Kidney glomerular epithelial cell (primary cell): ENCODE data around the gene PBXIP1.

ENCODE experiments used
- DNase-seq: peaks from one replicate; lab custom pipeline; 2025; lab: John Stamatoyannopoulos, UW

The PBXIP1 gene

DNA sequence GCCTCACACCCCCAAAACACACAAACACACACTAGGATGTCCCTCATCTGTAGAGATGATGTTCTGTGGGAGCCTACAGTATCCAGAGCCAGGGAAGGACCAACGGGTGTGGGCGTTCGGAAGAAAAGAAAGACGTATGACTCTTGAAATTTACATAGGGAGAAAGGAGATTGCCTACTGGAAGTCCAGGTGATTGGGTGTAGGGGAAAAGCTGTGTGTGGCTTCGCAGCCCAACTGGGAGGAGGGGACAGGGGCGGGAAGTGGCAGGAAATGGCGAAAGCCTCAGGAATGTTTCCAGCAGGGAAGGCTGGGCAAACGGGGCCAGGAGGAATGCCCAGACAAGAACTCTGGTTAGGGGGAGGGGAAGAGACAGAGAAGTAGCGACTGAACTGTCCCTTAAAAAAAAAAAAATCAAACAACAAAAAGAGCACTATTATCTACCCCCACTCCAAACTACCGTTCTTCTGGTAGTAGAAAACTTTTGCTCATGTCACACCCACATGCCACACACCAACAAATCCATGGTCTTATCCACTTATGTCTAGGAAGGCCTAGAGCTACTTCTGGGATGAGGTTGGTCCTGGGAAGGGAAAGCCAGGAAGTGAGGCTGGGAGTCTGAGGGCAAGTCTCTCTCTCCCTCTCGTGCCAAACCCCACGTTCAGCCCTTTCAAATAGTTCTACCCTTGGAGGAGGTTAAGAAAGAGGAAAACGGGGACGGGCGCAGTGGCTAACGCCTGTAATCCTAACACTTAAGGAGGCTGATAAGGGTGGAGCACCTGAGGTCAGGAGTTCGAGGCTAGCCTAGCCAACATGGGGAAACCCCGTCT lies 16.8 kb upstream of the PBXIP1 start:
- peak; percentile 89 for DNase-seq

DNA sequence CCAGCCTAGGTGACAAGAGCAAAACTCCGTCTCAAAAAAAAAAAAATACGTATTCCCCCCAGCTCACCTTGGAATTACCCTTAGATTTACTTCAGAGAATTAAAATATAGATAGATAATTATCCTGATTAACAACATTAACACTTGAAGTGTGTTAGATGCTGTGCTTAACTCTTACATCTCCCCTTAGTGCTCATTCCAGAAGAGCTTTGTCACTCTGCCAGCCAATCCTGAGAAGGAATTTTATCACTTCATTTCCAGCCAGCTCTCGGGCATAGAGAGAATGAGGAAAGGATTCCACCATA lies 16.3 kb upstream of the PBXIP1 start:
- DNase-seq = peak; percentile 82

DNA sequence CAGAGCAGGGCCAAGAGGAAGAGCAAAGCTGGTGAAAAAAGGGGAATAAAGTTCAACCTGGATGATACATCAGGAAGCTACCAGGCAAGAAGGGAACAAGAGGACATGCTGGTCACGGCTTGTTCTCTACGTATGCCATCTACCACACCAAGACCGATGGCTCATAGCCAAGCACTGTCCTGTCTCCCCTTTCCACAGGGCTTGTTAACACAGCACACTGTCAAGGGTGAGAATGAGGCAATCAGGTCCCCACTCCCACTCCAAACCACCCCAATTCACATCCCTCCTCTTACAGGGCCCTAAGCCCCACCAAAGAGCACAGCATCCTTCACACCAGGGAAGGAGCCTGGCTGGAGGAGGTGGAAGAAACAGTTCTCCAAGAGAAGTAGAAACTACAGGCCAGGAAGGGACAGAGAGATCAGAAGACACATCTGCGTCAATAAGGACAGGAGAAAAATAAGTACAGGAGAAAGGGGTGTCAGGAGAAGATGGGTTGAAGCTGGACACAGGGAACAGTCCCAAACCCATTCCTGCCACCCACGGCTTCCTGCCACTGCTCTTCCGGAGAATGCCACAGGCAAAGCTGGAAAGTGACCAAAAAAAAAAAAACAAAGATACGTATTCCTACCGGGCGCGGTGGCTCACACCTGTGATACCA lies 15.6 kb upstream of the PBXIP1 start:
- no peak for DNase-seq

GRCh38 chr1:154970631-154971340 lies 14.9 kb upstream of the PBXIP1 start, which contains the start of gene SHC1:
Gene SHC1 (minus strand): TSS chr1:154970747. CDS start chr1:154970526, 221 bp downstream.
- peak; percentile 91 for DNase-seq

DNA sequence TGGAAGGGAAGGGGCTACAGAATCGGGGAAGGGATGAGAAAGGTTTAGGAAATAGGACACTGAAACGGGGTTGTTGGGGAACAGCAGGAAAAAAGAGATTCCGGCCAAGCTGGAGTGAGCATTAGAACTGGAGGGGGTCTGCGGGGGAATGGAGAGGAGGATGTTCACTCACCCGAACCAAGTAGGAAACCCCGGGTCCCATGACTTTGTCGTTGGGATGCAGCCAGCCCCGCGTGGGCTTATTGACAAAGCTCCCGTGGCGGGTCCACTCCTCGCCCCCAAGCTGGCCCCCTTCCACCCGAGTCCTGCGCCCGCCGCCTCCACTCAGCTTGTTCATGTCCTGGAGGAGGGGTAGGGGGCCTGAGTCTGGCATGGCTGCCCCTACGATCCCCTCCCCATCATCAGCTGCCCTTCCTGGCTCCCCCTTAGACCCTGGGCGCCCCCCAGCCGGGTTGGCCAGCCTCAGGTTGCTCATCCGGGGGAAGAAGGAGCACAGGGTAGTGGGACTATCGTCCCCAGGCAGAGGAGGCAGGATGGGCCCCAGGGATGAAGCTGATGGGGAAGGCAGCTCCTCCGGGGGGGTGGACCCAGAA lies 14.1 kb upstream of the PBXIP1 start:
- DNase-seq = no peak

DNA sequence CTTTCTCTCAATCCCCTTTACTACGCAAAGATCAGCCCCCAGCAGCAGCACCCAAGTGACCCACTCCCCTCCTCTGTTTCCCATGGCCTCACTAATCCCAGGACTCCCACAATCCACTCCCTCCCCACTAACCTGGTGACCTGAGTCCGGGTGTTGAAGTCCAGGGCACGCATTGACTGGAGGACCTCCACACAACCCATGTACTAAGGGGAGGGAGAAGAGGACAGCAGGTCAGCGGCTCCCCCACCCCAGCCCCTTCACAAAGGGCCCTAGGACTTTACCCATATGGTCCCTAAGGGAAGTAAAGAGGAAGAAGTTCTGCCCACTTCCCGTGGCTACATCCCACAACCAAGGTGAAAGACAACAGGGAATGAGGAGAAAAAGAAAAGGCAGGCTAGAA lies 13.3 kb upstream of the PBXIP1 start:
- DNase-seq = no peak

- DNase-seq = no peak
These were observed 12.8 kb upstream of the PBXIP1 start for GRCh38 chr1:154968731-154969130.

DNA sequence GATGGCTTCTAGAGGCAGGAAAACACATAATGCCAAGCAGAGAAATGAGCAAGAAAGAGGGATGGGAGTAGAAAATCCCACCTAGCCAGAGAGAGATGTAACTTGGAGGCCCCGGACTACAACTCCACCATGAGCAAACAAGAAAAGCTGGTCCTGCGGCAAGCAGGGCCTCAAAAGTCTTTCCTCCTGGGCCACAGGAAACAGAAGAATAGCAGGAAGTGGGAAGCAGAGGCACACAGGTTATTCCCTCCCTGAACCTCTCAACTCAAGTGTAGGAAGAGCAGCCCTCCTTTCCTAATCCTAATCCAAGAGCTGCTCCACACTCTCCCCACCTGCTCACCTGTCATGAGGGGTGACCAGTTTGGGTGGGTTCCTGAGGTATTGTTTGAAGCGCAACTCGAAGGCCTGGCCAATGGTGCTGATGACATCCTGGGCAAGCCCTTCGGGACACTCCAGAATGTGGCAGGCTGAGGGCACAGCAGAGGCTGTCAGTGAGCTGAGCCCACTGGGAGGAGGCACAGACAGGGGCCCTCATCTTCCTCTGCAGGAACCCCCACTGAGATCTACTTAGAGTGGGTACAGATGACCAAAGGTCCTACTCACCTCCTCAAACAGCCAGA lies 11.5 kb upstream of the PBXIP1 start:
- no peak for DNase-seq

GRCh38 chr1:154966111-154966510 lies 10.2 kb upstream of the PBXIP1 start:
- no peak for DNase-seq

DNA sequence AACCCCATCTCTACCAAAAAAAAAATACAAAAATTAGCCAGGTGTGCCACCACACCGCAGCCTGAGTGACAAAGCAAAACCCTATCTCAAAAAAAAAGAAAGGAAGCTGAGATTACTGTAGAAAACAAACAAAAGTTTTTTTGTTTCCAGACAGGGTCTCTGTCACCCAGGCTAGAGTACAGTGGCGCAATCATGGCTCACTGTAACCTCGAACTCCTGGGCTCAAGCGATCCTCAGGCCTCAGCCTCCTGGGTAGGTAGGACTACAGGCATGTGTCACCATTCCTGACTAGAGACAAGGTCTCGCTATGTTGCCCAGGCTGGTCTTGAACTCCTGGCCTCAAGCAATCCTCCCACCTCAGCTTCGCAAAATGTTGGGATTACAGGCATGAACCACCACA lies 8.5 kb upstream of the PBXIP1 start:
- no peak for DNase-seq

- DNase-seq = no peak
These were observed 7.7 kb upstream of the PBXIP1 start for GRCh38 chr1:154963643-154964042.

DNA sequence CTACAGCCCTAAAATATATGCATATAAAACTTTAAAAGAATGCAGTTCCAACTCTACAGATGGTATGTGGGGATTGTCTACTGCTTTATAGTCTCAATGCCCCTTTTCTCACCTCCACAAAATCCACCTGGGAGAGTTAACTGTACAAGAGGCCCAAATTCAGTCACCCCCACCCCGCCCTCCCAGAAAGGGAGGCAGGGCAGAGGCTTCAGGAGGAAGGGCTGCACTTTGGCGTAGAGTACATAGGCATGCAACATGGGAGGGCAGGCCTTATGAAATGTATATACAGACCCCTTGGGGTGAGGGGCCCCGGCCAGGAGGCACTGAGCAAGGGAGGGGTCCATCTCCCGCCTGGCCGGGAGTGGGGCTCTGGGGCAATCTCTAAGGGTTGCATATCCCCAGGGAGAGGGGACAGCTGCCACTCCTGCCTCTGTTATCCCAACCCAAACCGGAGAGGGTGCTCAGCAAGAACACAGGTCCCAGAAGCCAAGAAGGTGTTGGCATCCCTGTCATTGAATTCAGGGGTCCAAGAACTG lies 7.0 kb upstream of the PBXIP1 start:
- DNase-seq = no peak

GRCh38 chr1:154962156-154962749 lies 6.4 kb upstream of the PBXIP1 start:
- DNase-seq = no peak

DNA sequence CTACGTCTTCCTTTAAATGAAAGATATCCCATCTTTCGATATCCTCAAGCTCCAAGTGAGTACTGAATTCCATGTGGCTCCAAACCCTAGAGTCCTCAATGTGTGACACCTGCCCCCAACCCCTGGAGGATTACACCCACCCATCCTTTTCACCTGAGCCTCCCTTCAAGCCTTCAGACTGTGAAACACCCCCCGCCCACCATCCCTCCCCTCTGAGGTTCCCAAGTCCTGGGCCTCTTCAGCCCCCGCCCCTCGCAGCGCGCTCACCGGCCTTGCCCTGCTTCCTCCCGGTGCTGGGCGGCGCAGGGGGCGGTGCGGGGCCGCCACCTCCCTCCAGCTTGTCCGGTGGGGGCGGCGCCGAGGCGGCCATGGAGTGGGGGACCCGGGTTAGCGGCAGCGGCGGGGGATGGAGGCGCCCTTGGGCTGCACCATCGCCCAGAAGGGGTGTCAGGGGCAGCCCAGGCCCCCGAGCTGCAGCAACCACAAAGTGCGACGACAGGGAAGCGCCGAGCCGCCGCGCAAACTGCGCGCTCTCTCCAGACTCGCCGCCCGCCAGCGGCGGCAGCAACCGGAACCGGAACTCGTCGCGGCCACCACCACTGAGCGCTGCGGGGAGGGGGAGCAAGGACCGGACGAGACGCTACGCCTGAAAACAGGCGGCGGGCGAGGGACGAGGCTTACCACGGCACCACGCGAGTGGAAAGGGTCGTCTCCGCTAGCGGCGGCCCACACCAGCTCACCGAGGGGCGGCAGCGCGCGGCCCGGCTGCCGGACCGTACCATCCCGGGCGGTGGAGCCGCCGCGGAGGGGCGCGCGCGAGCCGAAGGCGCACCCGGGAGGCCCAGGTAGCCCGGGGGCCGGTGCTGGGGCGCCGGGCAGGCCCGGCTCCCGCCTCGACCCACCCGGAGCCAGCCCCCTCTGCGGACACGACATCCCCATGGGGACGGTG lies 5.6 kb upstream of the PBXIP1 start, which contains the start of gene PYGO2:
Gene PYGO2, minus strand, starts transcription at position 576 of the 949 bp plus-strand sequence. Its CDS starts 206 bp downstream, at position 370.
- DNase-seq = peak; percentile 72

DNA sequence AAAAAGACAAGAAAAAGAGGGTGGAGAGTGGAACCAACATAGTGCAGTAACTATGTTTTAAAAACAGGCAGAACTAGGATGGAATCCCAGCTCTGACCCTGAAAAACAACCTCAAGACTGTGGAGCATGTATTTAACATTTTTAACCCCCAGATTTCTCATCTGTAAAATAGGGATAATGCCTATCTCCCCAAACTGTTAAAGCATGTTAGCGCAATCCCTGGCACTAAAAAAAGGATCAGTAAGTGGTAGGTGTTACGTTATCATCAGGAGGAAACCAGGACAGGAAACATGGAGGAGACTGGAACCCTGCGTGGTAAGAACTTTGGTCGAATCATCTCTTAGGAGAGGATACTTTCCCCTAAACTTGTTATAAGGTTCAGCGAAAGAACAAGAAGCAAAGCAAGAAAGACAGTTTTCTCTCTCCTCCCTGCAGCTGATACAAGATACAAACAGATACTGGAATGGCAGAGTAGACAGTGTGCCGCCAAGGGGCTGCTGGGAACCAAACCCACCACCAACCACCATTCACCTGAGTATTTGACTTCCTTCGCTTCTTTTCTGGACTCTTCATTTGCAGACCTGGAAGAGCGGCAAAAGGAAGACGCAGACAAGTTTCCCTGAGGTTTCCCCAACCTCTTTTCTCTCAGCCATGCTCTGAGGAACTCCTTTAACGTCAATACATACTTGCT lies 4.7 kb upstream of the PBXIP1 start:
- no peak for DNase-seq

DNA sequence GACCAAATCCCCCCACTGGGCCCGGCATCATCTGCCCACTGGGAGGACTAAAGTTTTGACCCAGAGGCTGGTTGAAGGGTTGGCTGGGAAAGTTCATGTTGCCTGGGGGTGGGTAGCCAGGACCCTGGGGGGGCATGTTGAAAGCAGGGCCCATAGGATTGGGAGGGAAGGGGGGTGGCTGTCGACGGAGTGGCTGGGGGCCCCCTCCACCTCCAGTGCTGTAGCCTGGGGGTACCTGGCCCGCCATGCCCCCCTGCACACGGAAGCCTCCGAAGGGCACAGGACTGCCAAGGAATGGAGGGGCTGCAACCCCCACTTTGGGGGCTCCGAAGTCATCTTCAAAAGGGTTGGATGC lies 3.5 kb upstream of the PBXIP1 start:
- DNase-seq = no peak

- DNase-seq = no peak
These were observed 3.0 kb upstream of the PBXIP1 start for GRCh38 chr1:154958681-154959425.

DNA sequence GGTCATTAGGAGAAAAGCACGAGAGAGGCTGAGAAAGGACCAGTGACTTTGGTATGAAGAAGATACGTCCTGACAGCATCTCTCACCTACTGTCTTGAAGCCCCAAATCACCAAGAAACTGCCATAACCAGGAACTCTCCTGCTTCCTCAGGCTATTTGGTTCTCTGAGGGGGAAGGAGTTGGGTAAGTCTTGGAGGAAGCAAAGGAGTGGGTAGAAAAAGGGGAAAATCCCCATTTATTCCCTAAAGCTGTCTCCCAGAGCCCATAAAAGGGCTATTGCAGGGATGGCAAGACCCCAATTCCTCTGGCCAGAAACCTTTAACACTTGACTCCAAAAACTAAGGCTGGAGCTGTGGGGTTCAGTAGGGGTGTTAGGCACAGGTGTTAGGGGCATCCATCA lies 2.1 kb upstream of the PBXIP1 start:
- no peak for DNase-seq

- no peak for DNase-seq
These were observed 1.3 kb upstream of the PBXIP1 start for GRCh38 chr1:154957091-154957657.
